Measurements from ENCODE around the gene RPS21.

Gene RPS21

DNA sequence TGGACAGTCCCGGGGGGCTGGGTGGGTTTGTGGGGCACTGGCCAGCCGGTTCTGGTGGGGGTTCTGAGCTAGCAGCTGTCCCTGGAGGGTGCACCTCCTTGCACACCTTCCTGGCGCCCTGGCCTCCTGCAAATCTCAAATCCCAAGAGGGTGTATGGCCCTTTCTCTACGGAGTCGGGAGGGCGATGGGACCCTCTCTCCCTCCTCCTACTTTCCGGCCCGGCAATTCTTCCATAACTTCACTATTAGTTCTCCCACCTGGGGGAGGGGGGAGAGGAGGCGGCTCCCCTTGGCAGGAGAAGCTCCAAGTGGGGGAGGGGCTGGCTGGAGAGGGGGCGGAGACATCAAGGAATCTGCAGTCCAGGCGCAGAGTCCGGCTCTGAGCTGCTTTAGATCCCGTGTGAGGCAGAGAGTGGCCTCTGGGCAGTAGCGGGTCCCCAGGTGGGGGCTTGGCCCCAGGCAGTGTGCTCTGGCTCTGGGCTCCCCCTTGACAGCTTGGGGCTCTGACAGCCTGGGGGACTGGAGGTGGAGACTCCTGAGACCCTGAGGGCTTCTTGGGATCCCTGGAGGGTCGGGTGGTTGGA lies 18.4 kb upstream of the RPS21 start:
- H3K4me3 ChIP-seq (ENCODE audit: low read depth, low read length), result no peak overlapping the region
- TF ChIP-seq, protein P1, sequence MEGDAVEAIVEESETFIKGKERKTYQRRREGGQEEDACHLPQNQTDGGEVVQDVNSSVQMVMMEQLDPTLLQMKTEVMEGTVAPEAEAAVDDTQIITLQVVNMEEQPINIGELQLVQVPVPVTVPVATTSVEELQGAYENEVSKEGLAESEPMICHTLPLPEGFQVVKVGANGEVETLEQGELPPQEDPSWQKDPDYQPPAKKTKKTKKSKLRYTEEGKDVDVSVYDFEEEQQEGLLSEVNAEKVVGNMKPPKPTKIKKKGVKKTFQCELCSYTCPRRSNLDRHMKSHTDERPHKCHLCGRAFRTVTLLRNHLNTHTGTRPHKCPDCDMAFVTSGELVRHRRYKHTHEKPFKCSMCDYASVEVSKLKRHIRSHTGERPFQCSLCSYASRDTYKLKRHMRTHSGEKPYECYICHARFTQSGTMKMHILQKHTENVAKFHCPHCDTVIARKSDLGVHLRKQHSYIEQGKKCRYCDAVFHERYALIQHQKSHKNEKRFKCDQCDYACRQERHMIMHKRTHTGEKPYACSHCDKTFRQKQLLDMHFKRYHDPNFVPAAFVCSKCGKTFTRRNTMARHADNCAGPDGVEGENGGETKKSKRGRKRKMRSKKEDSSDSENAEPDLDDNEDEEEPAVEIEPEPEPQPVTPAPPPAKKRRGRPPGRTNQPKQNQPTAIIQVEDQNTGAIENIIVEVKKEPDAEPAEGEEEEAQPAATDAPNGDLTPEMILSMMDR (IDR thresholded peaks at IDR 0.05; ENCODE audit: low read depth, low read length), result peak; percentile 8; the same call in 1 of the 2 replicates

GRCh38 chr20:62368976-62369814 lies 17.7 kb upstream of the RPS21 start:
- TF ChIP-seq, protein P1 (IDR thresholded peaks at IDR 0.05; ENCODE audit: low read depth, low read length), result 0 out of 2 replicates have a peak, but pooled peaks have one; percentile 10
- no peak overlapping the region for H3K4me3 ChIP-seq (ENCODE audit: low read depth, low read length)

- TF ChIP-seq, protein P1 (IDR thresholded peaks at IDR 0.05; ENCODE audit: low read depth, low read length), result no peak
- no peak overlapping the region for H3K4me3 ChIP-seq (ENCODE audit: low read depth, low read length)
These were observed 17.1 kb upstream of the RPS21 start for GRCh38 chr20:62369815-62370114.

DNA sequence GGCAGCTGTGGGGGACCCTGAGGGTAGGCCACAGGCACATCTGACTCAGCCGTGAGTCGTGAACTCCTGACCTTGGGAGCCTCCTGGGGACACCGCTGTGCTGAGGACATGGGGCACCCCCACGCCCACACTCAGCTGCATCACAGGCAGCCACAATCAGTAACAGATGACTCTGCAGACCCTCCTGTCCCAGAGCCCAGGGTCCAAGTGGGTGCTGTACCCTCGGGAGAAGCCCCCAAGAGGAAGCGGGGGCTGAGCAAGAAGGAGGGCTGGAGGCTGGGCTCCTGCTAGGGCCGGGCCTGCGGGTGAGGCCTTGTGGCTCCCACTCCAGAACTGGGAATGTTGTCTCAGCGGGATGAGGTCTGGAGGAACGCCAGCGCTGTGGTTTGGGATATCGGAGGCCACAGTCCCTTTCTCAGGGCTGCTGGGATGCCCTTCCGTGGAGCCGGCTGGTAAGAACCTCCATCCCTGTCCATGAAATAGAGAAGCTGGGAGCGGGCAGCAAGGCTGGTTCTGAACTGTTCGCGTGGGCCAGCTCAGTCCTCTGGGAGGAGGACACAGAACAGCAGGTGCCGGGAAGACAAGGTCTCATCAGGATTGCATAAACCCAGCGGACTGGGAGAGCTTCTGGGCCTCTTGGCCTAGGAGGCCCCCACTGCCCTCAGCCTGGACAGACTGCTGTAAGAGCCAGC lies 16.6 kb upstream of the RPS21 start:
- TF ChIP-seq, protein P1 (IDR thresholded peaks at IDR 0.05; ENCODE audit: low read depth, low read length), result no peak
- H3K4me3 ChIP-seq (ENCODE audit: low read depth, low read length), result no peak overlapping the region

- no peak overlapping the region for H3K4me3 ChIP-seq (ENCODE audit: low read depth, low read length)
- TF ChIP-seq, protein P1 (IDR thresholded peaks at IDR 0.05; ENCODE audit: low read depth, low read length), result no peak
These were observed 15.9 kb upstream of the RPS21 start for GRCh38 chr20:62370807-62371587.

- H3K4me3 ChIP-seq (ENCODE audit: low read depth, low read length), result no peak overlapping the region
- TF ChIP-seq, protein P1 (IDR thresholded peaks at IDR 0.05; ENCODE audit: low read depth, low read length), result no peak
These were observed 15.3 kb upstream of the RPS21 start for GRCh38 chr20:62371588-62372041.
